ENCODE data around the gene TLR2. TPM values are rescaled to one million over a fixed set of nuclear protein-coding genes. Genes with fewer than 3 reads are reported as not detected.

TLR2 gene
- total and polyA plus RNA-seq, 2 donors (not counting 3 experiments of a cell fraction or from before 2014, with no cell fraction given) = 0.29 to 1.4 TPM

DNA sequence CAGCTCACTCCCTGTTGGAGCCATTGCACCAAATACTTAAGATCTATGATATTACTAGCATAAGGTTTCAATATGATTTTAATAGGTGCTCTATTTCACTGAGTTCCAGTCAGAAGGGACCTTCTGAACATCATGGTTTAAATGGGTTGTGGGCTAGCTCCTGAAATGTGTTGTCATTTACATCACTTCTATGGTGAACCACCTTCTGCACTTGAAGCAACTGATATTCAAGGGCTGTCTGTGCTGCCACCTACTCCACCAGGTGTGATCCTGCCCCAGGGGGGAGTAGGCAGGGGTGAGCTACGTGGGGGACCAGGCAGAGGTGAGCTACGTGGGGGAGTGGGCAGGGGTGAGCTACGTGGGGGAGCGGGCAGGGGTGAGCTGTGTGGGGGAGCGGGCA lies 40.5 kb downstream of the TLR2 start:
- BruUV-seq (replicated peaks) = no TSS peak
- no peaks in the 10 kb centered on the region for H3K4me1 ChIP-seq (ENCODE audit: control insufficient read depth, extremely low read depth, insufficient read depth, low read length)
- no peaks in the 10 kb centered on the region for H3K36me3 ChIP-seq (ENCODE audit: control insufficient read depth in 2 of 2, extremely low read depth in 1 of 2, insufficient read depth in 2 of 2, low read length in 2 of 2)
- no peaks in the 10 kb centered on the region for H3K9me3 ChIP-seq (replicated peaks; ENCODE audit: control insufficient read depth, insufficient read depth, low read length)
- no peaks in the 10 kb centered on the region for H3K79me2 ChIP-seq (ENCODE audit: control insufficient read depth, insufficient read depth, low read length)
- H3K27me3 ChIP-seq (ENCODE audit: control insufficient read depth in 2 of 2, insufficient read depth in 2 of 2, low read length in 2 of 2) = peaks cover 0 to 3% of the 10 kb centered on the region in 2 experiments
- no peak overlapping the region for H3K27ac ChIP-seq (ENCODE audit: insufficient read depth, low read depth, low read length)
- H2AFZ ChIP-seq (ENCODE audit: low read depth, low read length) = no peak overlapping the region
- H3K4me3 ChIP-seq (replicated peaks in 1 of 3; ENCODE audit: insufficient read depth in 1 of 3, low read depth in 1 of 3, low read length in 3 of 3) = no peak overlapping the region
- no peak overlapping the region for H3K4me2 ChIP-seq (ENCODE audit: insufficient read depth, low read length)
- dilution Hi-C loops (cut with MboI; ENCODE audit: extremely low pct_ligation_motif_present, low sequenced_read_pairs) = no loop called here
- no peak for DNase-seq (ENCODE audit: low read depth, low spot score)
- intact Hi-C loops (cut with micrococcal nuclease) = no loop called here
- ChIA-PET CTCF (interaction anchor here (1.0 to 1.8 kb wide), 2 partner anchors 17 to 25 kb away, joined by 4 to 8 read pairs; no protein-coding TSS in a partner anchor), POLR2A (no interaction called here)
- TF ChIP-seq, protein P1, sequence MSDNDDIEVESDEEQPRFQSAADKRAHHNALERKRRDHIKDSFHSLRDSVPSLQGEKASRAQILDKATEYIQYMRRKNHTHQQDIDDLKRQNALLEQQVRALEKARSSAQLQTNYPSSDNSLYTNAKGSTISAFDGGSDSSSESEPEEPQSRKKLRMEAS (IDR thresholded peaks at IDR 0.05; ENCODE audit: insufficient read depth, insufficient read length) = no peak
- TF ChIP-seq JUN (IDR thresholded peaks at IDR 0.05; ENCODE audit: borderline replicate concordance, insufficient read depth, insufficient read length, low read depth) (no peak), GATA2 (IDR thresholded peaks at IDR 0.05; ENCODE audit: insufficient read depth, insufficient read length, low read depth, low read length) (no peak), MYC (IDR thresholded peaks at IDR 0.05; ENCODE audit: low read depth, low read length) (no peak), FOS (IDR thresholded peaks at IDR 0.05; ENCODE audit: borderline replicate concordance, insufficient read depth, low read length) (no peak), POLR2AphosphoS5 (IDR thresholded peaks at IDR 0.05; ENCODE audit: insufficient read depth, low read depth, low read length) (no peak), POLR2A (IDR thresholded peaks at IDR 0.05; ENCODE audit: low read depth, low read length) (no peak), EZH2 (IDR thresholded peaks at IDR 0.05; ENCODE audit: borderline replicate concordance, low read depth, low read length, severe bottlenecking) (no peak)
- TF ChIP-seq, protein P2, sequence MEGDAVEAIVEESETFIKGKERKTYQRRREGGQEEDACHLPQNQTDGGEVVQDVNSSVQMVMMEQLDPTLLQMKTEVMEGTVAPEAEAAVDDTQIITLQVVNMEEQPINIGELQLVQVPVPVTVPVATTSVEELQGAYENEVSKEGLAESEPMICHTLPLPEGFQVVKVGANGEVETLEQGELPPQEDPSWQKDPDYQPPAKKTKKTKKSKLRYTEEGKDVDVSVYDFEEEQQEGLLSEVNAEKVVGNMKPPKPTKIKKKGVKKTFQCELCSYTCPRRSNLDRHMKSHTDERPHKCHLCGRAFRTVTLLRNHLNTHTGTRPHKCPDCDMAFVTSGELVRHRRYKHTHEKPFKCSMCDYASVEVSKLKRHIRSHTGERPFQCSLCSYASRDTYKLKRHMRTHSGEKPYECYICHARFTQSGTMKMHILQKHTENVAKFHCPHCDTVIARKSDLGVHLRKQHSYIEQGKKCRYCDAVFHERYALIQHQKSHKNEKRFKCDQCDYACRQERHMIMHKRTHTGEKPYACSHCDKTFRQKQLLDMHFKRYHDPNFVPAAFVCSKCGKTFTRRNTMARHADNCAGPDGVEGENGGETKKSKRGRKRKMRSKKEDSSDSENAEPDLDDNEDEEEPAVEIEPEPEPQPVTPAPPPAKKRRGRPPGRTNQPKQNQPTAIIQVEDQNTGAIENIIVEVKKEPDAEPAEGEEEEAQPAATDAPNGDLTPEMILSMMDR (IDR thresholded peaks at IDR 0.05; ENCODE audit: extremely low read depth in 1 of 2, insufficient read depth in 1 of 2, low read depth in 1 of 2, low read length in 2 of 2) = no peak
- no peak overlapping the region for H3K9ac ChIP-seq (replicated peaks; ENCODE audit: extremely low read depth, insufficient read depth, low read length)
- no peaks in the 10 kb centered on the region for H4K20me1 ChIP-seq (replicated peaks; ENCODE audit: control insufficient read depth, extremely low read depth, insufficient read depth, low read length)
- H3K9me1 ChIP-seq (replicated peaks; ENCODE audit: control insufficient read depth, extremely low read depth, insufficient read depth, low read length) = no peaks in the 10 kb centered on the region
- FAIRE-seq = no peak
